Tibial nerve (tissue), 4 donors: ENCODE data around the gene ZNF146. TPM values are rescaled to one million over a fixed set of nuclear protein-coding genes. Genes with fewer than 3 reads are reported as not detected.

Source experiments
- DNase-seq, 2 donors: peaks; one replicate each; pipeline ENCODE4 v3.0.0-alpha.2; 2019; ENCODE audit warnings: low spot score in 2 of 2
- H3K27ac ChIP-seq, 4 donors: fragments of 200-600 bp; sonication (generic) in 3 of 4; one replicate each; pipeline ENCODE4 v1.5.1; 2017 to 2019; ENCODE audit warnings: mild to moderate bottlenecking in 1 of 4
- H3K27me3 ChIP-seq, 2 donors: fragments of 200-600 bp; sonication (generic) in 1 of 2; one replicate each; pipeline versions ENCODE4 v1.5.1 to v1.6.0; 2017 to 2019
- H3K36me3 ChIP-seq, 3 donors: fragments of 200-600 bp; sonication (generic); one replicate each; pipeline ENCODE4 v1.5.1; 2018 to 2019
- H3K4me1 ChIP-seq, 4 donors: fragments of 200-600 bp; sonication (generic) in 3 of 4; one replicate each; pipeline ENCODE4 v1.5.1; 2017 to 2019
- H3K4me3 ChIP-seq, 4 donors: fragments of 200-600 bp; sonication (generic) in 3 of 4; one replicate each; pipeline ENCODE4 v1.5.1; 2017 to 2019; ENCODE audit warnings: mild to moderate bottlenecking in 1 of 4, moderate library complexity in 1 of 4
- H3K9me3 ChIP-seq, 4 donors: fragments of 200-600 bp; sonication (generic) in 3 of 4; one replicate each; pipeline ENCODE4 v1.5.1; 2017 to 2019
- CTCF ChIP-seq, 5 experiments: fragments of 200-600 bp in 3 of 5; fragments of 450-650 bp in 2 of 5; sonication (generic) in 3 of 5; IDR thresholded peaks; one replicate each; pipeline ENCODE4 v1.5.1; 2016 to 2019; ENCODE audit warnings: antibody characterized with exemption in 5 of 5, mild to moderate bottlenecking in 3 of 5, moderate library complexity in 2 of 5
- EP300 ChIP-seq, 2 donors: sonication (generic); formaldehyde crosslinking; IDR thresholded peaks; one replicate each; pipeline ENCODE4 v1.6.1; 2017; ENCODE audit warnings: antibody characterized with exemption in 2 of 2, mild to moderate bottlenecking in 1 of 2
- POLR2A ChIP-seq, 2 donors: fragments of 450-650 bp; IDR thresholded peaks; one replicate each; pipeline ENCODE4 v1.6.1; 2017; ENCODE audit warnings: antibody characterized with exemption in 2 of 2, mild to moderate bottlenecking in 2 of 2, moderate library complexity in 2 of 2
- WGBS, 2 donors: methylation state at CpG; one replicate each; pipeline ENCODE4 v1.1.5; 2018; 5-methylcytosine and 5-hydroxymethylcytosine counted together
- total RNA-seq, 4 donors: library from RNA; depleted of rRNA; stranded (reverse); fragments of >200 nt; gene quantifications; one replicate each; pipeline ENCODE4 v1.1.0, GENCODE V29; 2016

Gene ZNF146
- total RNA-seq, 4 donors from 2014 or later: 52.2 to 66.1 (median 53.9) TPM

GRCh38 chr19:36256064-36256463 lies 41.2 kb downstream of the ZNF146 start:
- no peaks in the 10 kb centered on the region for H3K4me1 ChIP-seq
- no peak for DNase-seq
- peaks cover 0 to 39% (median 0%) of the 10 kb centered on the region in 4 donors for H3K9me3 ChIP-seq
- TF ChIP-seq CTCF (IDR thresholded peaks at IDR 0.05) (no peak), EP300 (IDR thresholded peaks at IDR 0.05) (no peak), POLR2A (IDR thresholded peaks at IDR 0.05) (no peak)
- H3K27ac ChIP-seq: no peak overlapping the region
- H3K36me3 ChIP-seq: peaks cover 0 to 42% (median 0%) of the 10 kb centered on the region in 3 donors
- 96 to 99% methylated on average over 15 of the region's 15 CpGs for WGBS, 2 donors
- H3K4me3 ChIP-seq: no peak overlapping the region
- H3K27me3 ChIP-seq: no peaks in the 10 kb centered on the region

- no peak overlapping the region for H3K27ac ChIP-seq
- H3K36me3 ChIP-seq: peaks cover 0 to 42% (median 0%) of the 10 kb centered on the region in 3 donors
Observed at GRCh38 chr19:36256853-36257519, 42.1 kb downstream of the ZNF146 start.

GRCh38 chr19:36257520-36257876 lies 42.6 kb downstream of the ZNF146 start:
- Histone ChIP-seq H3K9me3 (peaks cover 0 to 38% (median 0%) of the 10 kb centered on the region in 4 donors), H3K4me3 (peak overlapping the region; percentile 12 to 43 (median 20)), H3K4me1 (no peaks in the 10 kb centered on the region), H3K36me3 (peaks cover 0 to 42% (median 0%) of the 10 kb centered on the region in 3 donors), H3K27ac (no peak overlapping the region), H3K27me3 (no peaks in the 10 kb centered on the region)
- DNase-seq: no peak
- TF ChIP-seq POLR2A (IDR thresholded peaks at IDR 0.05): no peak
- TF ChIP-seq EP300 (IDR thresholded peaks at IDR 0.05): no peak
- TF ChIP-seq CTCF (IDR thresholded peaks at IDR 0.05): no peak
- 20% methylated on average over 17 of the region's 37 CpGs; no CpG with 5 or more reads in 1 of the 2 donors for WGBS, 2 donors

More at GRCh38 chr19:36256853-36257519, 42.1 kb downstream of the ZNF146 start:
- peaks cover 0 to 38% (median 0%) of the 10 kb centered on the region in 4 donors for H3K9me3 ChIP-seq
- peak overlapping the region; percentile 12 to 43 (median 20) for H3K4me3 ChIP-seq
- H3K27me3 ChIP-seq: no peaks in the 10 kb centered on the region
- no peaks in the 10 kb centered on the region for H3K4me1 ChIP-seq
- TF ChIP-seq CTCF (IDR thresholded peaks at IDR 0.05) (no peak), POLR2A (IDR thresholded peaks at IDR 0.05) (no peak), EP300 (IDR thresholded peaks at IDR 0.05) (no peak)
- DNase-seq: no peak
- WGBS, 2 donors: 56 to 63% methylated on average over 36 to 38 of the region's 42 CpGs

GRCh38 chr19:36258028-36258875 lies 43.3 kb downstream of the ZNF146 start:
- no peak overlapping the region for H3K27ac ChIP-seq
- peaks cover 0 to 42% (median 0%) of the 10 kb centered on the region in 3 donors for H3K36me3 ChIP-seq
- no peak for DNase-seq
- H3K9me3 ChIP-seq: peaks cover 0 to 37% (median 0%) of the 10 kb centered on the region in 4 donors
- WGBS, 2 donors: 81 to 82% methylated on average over 24 to 29 of the region's 29 CpGs
- no peak for TF ChIP-seq CTCF (IDR thresholded peaks at IDR 0.05)
- TF ChIP-seq POLR2A (IDR thresholded peaks at IDR 0.05): no peak
- TF ChIP-seq EP300 (IDR thresholded peaks at IDR 0.05): no peak
- no peaks in the 10 kb centered on the region for H3K27me3 ChIP-seq
- H3K4me3 ChIP-seq: peak overlapping the region in 1 of 4 donors; percentile 43
- no peaks in the 10 kb centered on the region for H3K4me1 ChIP-seq

- Histone ChIP-seq H3K36me3 (peaks cover 0 to 41% (median 0%) of the 10 kb centered on the region in 3 donors), H3K4me3 (no peak overlapping the region), H3K9me3 (peaks cover 0 to 37% (median 0%) of the 10 kb centered on the region in 4 donors), H3K4me1 (no peaks in the 10 kb centered on the region), H3K27ac (no peak overlapping the region), H3K27me3 (no peaks in the 10 kb centered on the region)
- no peak for TF ChIP-seq EP300 (IDR thresholded peaks at IDR 0.05)
- TF ChIP-seq POLR2A (IDR thresholded peaks at IDR 0.05): no peak
- TF ChIP-seq CTCF (IDR thresholded peaks at IDR 0.05): no peak
- no peak for DNase-seq
- 96 to 97% methylated on average over 17 to 18 of the region's 20 CpGs for WGBS, 2 donors
Observed at GRCh38 chr19:36259211-36259610, 44.3 kb downstream of the ZNF146 start.
